ENCODE results near the gene IMMP2L. TPM values are rescaled to one million over a fixed set of nuclear protein-coding genes. Genes with fewer than 3 reads are reported as not detected.

The IMMP2L gene
- total RNA-seq, 1 experiment from 2014 or later = 4.9 TPM

DNA sequence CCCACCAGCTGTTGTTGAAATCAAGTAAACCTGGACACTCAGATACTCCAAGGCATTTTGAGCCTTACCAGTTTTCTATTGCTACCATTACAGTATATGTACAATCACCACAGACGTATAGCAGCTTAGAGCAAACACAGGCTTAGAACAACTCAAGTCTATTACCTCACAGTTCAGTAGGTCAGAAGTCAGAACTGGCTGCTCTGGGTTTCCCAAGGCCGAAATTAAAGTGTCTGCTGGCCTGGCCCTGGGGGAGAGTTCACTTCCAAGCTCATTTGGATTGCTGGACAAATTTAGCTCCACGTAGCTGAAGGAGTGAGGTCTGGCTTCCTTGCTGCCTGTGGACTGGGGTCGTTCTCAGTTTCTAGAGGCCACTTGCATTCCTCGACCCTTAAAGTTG is 731.5 kb downstream of the IMMP2L start:
- no peak for DNase-seq (ENCODE audit: low read depth)

GRCh38 chr7:110827936-110828335 is 734.4 kb downstream of the IMMP2L start:
- DNase-seq (ENCODE audit: low read depth) = no peak

DNA sequence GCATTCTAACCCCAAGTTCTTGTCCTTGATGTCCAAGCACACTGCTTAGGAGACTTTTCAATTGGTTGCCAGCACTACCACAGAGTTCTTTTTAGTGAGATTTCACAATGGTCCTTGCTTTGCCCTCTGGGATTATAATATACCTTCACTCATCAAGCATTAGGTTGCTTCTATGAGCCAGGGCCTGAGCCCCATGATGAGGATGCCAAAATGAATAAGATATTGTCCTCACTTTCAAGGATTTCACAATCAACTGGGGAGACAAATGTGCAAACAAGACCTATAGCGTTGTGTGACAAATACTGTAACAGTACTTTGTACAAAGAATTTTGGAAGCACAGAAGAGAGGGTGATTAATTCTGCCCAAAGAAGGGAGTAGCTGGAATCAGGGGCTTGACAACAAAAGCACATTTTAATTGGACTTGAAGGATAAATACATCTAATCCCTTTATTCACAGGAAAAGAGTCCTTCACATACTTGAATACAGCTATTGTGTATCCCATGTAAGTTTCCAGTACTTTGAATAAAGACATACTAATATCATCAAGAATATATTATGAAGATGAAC is 734.9 kb downstream of the IMMP2L start:
- no peak for DNase-seq (ENCODE audit: low read depth)

DNA sequence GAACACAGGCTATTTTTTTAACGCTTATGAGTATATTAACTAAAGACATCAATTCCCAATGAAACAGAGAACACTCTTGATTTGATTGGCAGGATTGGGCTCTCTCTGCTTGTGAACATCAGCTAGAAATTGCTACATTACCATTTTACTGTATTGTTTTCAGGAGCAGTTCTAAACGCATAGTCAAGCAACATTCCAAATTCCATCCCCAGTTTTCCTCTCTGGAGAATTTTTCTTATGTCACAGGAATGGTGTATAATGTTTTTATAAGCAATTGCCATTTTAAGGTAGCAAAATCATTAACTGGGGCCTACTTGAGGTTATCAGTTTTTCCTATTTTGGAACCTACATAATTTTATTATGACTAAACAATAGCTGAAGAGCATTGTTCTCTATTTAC is 748.3 kb downstream of the IMMP2L start:
- DNase-seq (ENCODE audit: low read depth) = no peak

DNA sequence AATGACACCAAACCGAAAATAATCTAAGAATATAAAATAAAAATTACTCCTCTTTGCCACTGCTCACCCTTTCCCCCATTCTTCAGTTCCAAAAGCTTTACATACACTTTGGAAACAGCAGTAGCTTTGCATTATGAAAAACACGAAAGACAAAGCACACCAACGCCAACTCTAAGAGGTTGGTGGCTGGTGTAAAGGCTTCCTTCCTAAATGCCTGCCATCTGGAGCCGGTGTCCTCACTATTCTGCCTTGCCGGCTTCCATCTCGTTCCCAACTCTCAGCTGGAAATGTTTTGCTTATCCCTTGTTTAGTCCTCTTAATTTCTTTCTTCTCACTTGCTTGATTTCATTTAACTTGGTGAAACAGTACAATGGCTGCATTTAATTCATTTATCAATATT is 752.5 kb downstream of the IMMP2L start:
- DNase-seq (ENCODE audit: low read depth) = no peak

GRCh38 chr7:110808361-110808760 is 753.9 kb downstream of the IMMP2L start:
- no peak for DNase-seq (ENCODE audit: low read depth)

- DNase-seq (ENCODE audit: low read depth) = no peak
Measured at GRCh38 chr7:110804501-110804900, 757.8 kb downstream of the IMMP2L start.

GRCh38 chr7:110803602-110804143 is 758.6 kb downstream of the IMMP2L start:
- DNase-seq (ENCODE audit: low read depth) = no peak

DNA sequence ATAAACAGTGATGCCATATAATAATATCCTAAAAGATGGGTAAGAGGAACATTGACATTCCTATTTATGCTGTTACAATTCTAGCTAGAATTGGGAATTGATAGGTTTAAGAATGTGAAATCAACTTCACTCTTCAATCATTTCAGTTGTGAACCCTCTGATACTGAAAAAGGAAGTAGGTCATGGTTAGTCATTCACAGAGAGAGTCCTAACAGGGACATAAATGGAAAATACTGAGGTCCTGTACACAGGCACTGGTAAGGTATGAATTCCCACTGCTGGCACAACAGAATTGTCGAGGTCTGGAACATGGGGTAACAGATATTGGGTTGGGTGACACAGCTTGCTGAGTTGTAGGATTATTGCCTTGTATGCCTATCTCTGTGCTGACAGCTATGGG is 760.8 kb downstream of the IMMP2L start:
- no peak for DNase-seq (ENCODE audit: low read depth)

DNA sequence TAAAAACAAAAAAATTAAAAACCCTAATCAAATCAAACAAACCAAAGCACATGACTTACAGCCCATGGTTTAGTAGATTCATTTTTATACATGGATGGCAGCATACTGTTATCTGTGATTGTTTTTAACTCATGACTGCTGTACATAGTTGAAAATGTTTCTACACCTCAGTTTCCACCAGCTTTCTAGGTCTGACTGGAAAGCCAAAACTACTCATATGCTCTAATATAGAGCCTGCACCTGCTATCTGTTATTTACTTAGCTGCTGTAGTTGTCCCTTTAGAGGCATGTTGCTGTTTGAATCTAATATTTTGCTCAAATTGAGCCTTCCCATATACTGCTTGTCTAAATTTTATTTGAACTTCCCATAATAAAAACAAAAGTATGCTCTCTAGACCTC is 761.3 kb downstream of the IMMP2L start:
- no peak for DNase-seq (ENCODE audit: low read depth)

DNA sequence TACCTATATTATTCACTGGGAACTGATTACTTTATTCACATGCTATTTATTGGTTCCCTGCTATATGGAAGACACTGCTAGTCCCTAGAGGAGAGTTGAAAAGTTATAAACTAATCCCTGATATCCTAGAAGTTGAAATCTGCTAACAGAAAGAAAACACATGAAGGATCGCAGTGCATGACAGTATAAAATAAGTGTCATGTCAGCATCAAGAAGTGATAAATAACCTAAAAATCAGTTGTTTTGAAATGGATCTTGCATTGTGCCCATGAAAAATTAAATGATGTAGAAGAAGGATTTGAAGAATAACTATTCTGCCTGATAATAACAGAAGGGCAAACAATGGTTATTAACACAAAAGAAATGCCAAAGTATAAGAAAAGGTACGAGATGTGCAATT is 764.6 kb downstream of the IMMP2L start:
- DNase-seq (ENCODE audit: low read depth) = no peak

GRCh38 chr7:110790992-110791391 is 771.3 kb downstream of the IMMP2L start:
- DNase-seq (ENCODE audit: low read depth) = no peak

DNA sequence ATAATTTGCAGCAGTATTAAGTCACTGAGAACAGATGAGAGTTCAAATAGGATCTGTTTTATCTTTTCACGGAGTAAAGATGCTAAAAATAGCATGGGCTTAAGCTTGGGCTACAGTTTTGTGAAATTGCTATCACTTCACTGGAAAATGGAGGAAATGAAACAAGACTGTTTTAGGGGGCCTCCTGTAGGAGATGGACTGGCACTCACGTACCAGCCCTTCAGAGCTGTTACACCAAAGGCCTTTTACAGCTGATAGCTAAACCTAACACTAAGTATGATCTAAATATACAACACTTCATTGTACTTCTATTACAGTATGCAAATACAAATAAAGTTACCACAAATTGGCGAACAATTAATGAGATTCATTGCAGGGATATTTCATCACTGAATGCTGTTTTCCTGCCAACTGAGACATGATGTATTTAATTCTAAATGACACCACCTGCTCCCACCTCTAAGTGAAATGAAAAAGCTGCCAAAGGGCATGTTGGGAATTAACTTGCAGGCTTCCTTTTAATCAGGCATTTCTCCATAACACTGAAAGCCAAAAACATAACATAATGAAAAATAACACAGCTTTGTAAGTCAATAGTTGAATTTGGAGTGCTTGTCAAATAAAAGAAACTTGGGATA is 775.8 kb downstream of the IMMP2L start:
- DNase-seq (ENCODE audit: low read depth) = no peak

DNA sequence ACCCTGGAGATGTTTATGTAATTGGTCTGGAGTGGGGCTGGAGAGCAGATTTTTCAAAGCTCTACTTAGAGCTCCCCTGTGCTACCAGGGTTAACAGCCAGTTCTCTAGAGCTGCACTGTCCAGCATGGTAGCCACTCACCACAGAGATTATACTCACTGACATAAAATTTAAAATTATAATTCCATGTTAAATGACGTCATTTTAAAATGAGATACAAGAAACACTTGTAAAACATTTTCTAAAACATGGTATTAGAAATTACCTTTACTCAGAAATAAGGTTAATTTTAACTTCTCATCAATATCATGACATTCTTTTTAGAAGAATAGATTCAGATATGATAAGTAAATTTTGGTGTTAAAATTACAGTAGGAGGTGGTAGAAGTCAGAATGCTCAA is 777.5 kb downstream of the IMMP2L start:
- no peak for DNase-seq (ENCODE audit: low read depth)

- DNase-seq (ENCODE audit: low read depth) = no peak
Measured at GRCh38 chr7:110780712-110781111, 781.6 kb downstream of the IMMP2L start.

DNA sequence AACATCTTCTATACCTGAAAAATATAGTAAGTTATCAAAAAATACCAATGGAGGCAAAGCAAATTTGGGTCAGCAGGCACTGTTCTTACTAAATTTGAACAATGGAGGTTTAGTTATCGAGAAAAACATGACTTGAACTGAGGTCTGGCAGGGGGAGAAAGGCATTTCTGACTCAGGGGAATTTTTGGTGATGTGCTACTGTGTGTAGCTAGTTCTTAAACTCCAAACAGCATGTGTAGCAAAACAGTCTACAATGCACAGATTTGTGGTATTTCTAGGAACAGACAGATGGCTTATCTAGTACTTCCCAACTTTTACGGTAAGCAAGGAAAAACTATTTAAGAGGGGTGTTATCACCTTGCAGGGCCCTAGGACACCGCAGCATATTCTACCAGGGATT is 783.0 kb downstream of the IMMP2L start:
- no peak for DNase-seq (ENCODE audit: low read depth)

- DNase-seq (ENCODE audit: low read depth) = no peak
Measured at GRCh38 chr7:110775046-110775445, 787.2 kb downstream of the IMMP2L start.

DNA sequence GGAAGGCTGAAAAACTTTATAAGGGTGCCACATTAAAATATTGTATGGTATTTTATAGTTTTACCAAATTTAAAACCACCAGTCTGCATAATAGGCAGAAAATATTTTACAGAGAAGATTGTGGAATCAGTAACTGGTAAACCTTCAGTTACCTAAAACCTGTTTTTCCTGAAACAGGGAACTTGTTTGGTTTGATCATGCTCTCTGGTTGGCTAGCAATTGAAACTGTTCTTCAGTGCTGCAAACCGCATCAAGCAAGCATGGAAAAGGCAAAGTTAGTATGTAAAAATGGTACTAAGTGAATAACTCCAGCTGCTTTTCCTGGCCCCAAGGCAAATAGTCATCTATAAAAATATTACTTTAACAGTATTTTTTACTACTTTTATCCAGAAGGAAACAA is 788.2 kb downstream of the IMMP2L start:
- no peak for DNase-seq (ENCODE audit: low read depth)

DNA sequence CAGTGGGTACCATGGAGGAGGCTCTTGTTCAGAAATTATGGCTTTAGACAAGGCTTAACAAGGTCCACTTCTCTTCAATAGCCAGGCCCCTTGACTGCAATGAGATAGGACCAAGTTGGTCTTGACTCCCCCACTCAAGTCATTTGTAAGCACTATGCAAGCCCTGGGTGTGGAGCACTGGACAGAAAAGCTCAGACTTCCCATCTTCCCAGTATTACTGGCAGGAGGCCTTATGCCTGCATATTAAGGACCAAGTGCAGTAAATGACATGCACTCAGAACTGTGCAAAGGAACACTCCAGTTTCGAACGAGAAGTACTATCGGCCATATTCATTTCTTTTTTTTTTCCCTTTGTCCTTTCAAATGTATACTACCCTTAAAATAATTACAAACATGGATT is 789.7 kb downstream of the IMMP2L start:
- DNase-seq (ENCODE audit: low read depth) = no peak

DNA sequence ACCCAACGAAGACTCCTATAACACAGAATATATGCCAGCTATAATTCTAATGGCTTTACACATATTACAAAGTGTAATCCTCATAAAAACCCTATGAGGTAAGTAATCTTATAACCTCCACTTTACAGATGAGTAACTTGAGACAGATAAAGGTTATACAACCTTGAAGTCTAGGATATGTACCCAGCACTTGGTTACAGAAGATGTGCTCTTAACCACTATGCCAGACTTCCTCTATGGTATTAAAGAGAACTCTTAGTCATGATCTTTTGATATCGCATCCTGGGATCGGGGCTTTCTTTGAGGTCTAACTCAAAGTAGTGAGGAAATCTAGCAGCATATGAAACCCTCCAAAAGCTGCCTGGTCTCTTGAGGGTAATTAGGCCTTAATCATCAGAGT is 790.6 kb downstream of the IMMP2L start:
- DNase-seq (ENCODE audit: low read depth) = no peak

DNA sequence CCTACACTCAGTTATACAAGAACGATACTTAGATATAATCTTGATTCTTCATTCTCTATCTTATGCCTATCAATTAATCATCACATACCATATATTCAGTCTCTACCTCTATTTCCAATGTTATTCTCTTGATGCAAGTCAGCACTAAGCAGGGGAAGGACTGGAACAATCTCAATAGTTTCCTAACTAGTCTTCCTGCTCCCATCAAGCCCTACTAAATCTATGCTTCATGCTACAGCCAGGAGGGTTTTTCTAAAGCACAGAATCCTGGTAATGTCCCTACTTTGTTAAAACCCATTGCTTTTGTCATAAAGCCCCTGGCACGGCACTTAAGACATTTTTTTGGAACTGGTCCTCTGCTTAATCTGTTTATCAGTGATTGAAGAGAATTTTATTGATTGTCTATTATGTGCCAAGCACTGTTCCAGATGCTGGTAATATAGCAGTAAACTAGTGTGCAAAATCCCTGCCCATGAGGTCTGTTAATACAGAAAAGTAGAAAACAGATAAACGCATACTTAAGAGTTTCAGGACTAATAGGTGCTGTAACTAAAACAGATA is 794.7 kb downstream of the IMMP2L start:
- no peak for DNase-seq (ENCODE audit: low read depth)

GRCh38 chr7:110766864-110767263 is 795.4 kb downstream of the IMMP2L start:
- DNase-seq (ENCODE audit: low read depth) = no peak

DNA sequence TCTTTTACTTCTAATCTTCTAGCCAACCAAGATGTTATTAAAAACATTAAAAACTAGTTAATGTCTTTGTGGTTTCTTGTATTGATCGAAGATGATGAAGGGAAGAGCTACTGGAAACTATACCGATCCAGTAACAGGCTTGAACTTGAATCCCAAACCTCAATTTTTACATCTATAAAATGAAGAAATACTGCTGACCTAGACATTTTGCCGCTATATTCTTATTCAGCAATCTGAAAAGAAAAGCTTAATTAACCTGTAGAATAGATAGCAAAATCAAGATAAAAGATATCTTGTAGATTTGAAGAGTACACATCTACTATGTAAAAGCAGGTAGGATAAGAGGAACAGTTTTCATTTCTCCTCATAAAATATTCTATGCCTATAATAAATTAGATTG is 797.4 kb downstream of the IMMP2L start:
- DNase-seq (ENCODE audit: low read depth) = no peak

Measured in HT1080 (cell line).